ENCODE data around the gene SPSB2.
"Not testable (repeated sequence)": the region's sequence is repeated elsewhere in the genome, so short reads cannot be mapped to it uniquely, and the experiment has no call there.

Gene SPSB2

DNA sequence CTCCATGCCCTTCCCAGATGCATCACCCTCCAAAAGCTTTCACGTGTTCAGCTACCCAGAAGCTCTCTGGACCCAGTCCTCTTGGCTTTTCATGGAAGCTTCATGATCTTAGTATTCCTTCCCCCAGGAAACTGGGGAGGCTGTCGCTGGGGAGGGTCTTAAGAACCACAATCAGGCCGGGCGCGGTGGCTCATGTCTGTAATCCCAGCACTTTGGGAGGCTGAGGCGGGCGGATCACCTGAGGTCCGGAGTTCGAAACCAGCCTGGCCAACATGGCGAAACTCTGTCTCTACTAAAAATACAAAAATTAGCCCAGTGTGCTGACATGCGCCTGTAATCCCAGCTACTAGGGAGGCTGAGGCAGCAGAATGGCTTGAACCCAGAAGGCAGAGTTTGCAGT is 35.0 kb upstream of the SPSB2 start:
- not testable (repeated sequence) for H3K4me1 Mint-ChIP-seq (ENCODE audit: low read depth); H3K9me3 Mint-ChIP-seq; H3K4me3 Mint-ChIP-seq; H3K27ac Mint-ChIP-seq; H3K36me3 Mint-ChIP-seq (ENCODE audit: low read depth); H3K27me3 Mint-ChIP-seq; DNase-seq

- H3K27ac Mint-ChIP-seq, result no peak overlapping the region
- H3K27me3 Mint-ChIP-seq, result no peaks in the 10 kb centered on the region
- H3K36me3 Mint-ChIP-seq (ENCODE audit: low read depth), result no peaks in the 10 kb centered on the region
- H3K4me1 Mint-ChIP-seq (ENCODE audit: low read depth), result peaks cover 3% of the 10 kb centered on the region
- DNase-seq, result no peak
- no peak overlapping the region for H3K4me3 Mint-ChIP-seq
- no peaks in the 10 kb centered on the region for H3K9me3 Mint-ChIP-seq
These were observed 32.4 kb upstream of the SPSB2 start for GRCh38 chr12:6905414-6906040.

GRCh38 chr12:6904280-6905276 is 31.5 kb upstream of the SPSB2 start, which contains the start of gene LRRC23:
TSS of gene LRRC23 (plus strand) at chr12:6904822. CDS start at chr12:6905634, 812 bp downstream.
- H3K36me3 Mint-ChIP-seq (ENCODE audit: low read depth), result no peaks in the 10 kb centered on the region
- H3K4me1 Mint-ChIP-seq (ENCODE audit: low read depth), result peaks cover 11% of the 10 kb centered on the region
- no peaks in the 10 kb centered on the region for H3K27me3 Mint-ChIP-seq
- no peak within 1 kb of the TSS for H3K4me3 Mint-ChIP-seq
- no peaks in the 10 kb centered on the region for H3K9me3 Mint-ChIP-seq
- DNase-seq, result peak; percentile 97
- H3K27ac Mint-ChIP-seq, result peak within 1 kb of the TSS; percentile 55

DNA sequence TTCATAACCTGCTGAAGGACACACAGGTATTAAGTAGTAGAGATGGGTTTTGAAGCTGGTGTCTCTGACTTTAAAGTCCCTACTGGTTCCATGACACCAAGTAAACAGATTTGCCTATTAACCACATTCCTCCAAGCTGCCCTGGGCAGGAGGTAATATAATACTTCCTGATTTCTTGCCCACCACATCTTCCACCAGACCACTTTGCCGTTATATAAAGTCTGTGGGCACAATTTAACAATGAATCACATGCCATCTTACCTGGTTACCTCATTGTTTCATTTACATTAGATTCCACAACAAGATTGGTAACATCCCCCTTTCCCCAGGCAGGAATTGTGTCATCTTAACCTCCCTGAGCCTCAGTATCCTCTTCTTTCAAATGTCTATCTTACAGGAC is 30.6 kb upstream of the SPSB2 start:
- Mint-ChIP-seq H3K4me3 (no peak overlapping the region), H3K9me3 (no peaks in the 10 kb centered on the region)

DNA sequence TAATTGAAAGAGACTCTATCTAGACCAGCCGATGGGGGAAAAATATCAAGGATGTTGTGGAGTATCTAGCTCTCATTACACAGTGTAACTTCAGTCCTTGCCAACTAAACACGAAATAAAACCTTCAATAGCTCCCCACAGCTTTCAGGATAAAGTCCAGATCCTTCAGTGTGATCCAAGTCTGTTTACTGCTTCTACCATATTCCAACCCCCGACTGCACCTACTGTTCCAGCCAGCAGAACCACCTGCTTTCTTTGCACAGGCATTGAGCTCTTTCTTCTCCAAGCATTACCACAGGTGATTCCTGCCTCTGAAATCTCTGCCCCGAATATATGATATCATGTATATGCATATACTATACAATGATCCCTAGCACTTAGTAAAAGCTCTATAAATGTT is 29.3 kb upstream of the SPSB2 start:
- Mint-ChIP-seq H3K27me3 (no peaks in the 10 kb centered on the region), H3K27ac (no peak overlapping the region), H3K4me1 (ENCODE audit: low read depth) (peaks cover 14% of the 10 kb centered on the region), H3K36me3 (ENCODE audit: low read depth) (no peaks in the 10 kb centered on the region), H3K9me3 (no peaks in the 10 kb centered on the region), H3K4me3 (no peak overlapping the region)
- no peak for DNase-seq

More for the DNA sequence above, 30.6 kb upstream of the SPSB2 start:
- H3K27me3 Mint-ChIP-seq, result no peaks in the 10 kb centered on the region
- H3K4me1 Mint-ChIP-seq (ENCODE audit: low read depth), result peaks cover 14% of the 10 kb centered on the region
- H3K27ac Mint-ChIP-seq, result peak overlapping the region; percentile 55
- DNase-seq, result no peak
- no peaks in the 10 kb centered on the region for H3K36me3 Mint-ChIP-seq (ENCODE audit: low read depth)

DNA sequence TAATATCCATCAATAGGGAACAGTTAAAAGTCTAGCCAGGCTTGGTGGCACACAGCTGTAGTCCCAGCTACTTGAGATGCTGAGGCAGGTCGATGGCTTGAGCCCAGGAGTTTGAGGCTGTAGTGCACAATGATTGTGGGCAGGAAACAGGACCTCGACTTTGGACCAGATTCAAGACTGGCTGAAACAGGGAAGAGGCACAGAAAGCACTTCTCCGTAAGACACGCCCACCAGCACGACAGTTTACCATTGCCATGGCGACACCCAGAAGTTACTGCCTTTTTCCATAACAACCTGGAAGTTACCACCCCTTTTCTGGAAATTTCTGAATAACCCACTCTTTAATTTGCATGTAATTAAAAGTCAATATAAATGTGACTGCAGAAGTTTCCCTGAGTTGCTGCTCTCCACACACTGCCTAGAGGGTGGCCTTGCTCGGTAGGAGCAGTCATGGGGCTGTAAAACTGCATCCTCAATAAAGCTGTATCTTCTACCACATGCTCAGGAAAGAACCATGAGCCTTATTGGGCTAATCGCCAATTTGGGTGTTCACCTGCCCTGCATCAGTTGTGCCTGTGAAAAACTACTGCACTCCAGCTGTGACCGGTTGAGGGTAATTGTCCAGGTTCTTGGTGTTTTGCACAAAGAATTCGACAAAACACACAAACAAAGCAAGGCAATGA is 26.9 kb upstream of the SPSB2 start:
- peaks cover 14% of the 10 kb centered on the region for H3K4me1 Mint-ChIP-seq (ENCODE audit: low read depth)
- no peak for DNase-seq
- no peaks in the 10 kb centered on the region for H3K36me3 Mint-ChIP-seq (ENCODE audit: low read depth)
- H3K4me3 Mint-ChIP-seq, result no peak overlapping the region
- H3K27ac Mint-ChIP-seq, result no peak overlapping the region
- H3K27me3 Mint-ChIP-seq, result no peaks in the 10 kb centered on the region
- H3K9me3 Mint-ChIP-seq, result no peaks in the 10 kb centered on the region

GRCh38 chr12:6899427-6899826 is 26.3 kb upstream of the SPSB2 start:
- Mint-ChIP-seq H3K36me3 (ENCODE audit: low read depth) (no peaks in the 10 kb centered on the region), H3K4me3 (no peak overlapping the region), H3K4me1 (ENCODE audit: low read depth) (peaks cover 14% of the 10 kb centered on the region), H3K27ac (no peak overlapping the region), H3K27me3 (no peaks in the 10 kb centered on the region), H3K9me3 (no peaks in the 10 kb centered on the region)
- DNase-seq, result no peak

GRCh38 chr12:6896846-6897435 is 23.8 kb upstream of the SPSB2 start:
- Mint-ChIP-seq H3K27me3 (no peaks in the 10 kb centered on the region), H3K36me3 (ENCODE audit: low read depth) (no peaks in the 10 kb centered on the region), H3K4me3 (no peak overlapping the region), H3K27ac (no peak overlapping the region), H3K9me3 (no peaks in the 10 kb centered on the region), H3K4me1 (ENCODE audit: low read depth) (peaks cover 19% of the 10 kb centered on the region)
- no peak for DNase-seq

DNA sequence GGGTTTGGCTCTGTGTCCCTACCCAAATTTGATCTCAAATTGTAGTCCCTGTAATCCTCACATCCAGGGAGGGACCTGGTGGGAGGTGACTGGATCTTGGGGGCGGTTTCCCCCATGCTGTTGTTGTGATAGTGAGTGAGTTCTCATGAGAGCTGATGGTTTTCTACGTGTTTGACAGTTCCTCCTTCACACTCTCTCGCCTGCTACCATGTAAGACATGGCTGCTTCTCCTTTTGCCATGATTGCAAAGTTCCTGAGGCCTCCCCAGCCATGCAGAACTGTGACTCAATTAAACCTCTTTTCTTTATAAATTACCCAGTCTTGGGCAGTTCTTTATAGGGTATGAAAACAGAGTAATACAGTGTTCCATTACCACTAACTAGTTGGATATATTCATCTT is 21.2 kb upstream of the SPSB2 start:
- DNase-seq, result no peak
- Mint-ChIP-seq H3K4me3 (no peak overlapping the region), H3K27me3 (no peaks in the 10 kb centered on the region), H3K27ac (no peak overlapping the region), H3K4me1 (ENCODE audit: low read depth) (peaks cover 20% of the 10 kb centered on the region), H3K36me3 (ENCODE audit: low read depth) (peaks cover 6% of the 10 kb centered on the region), H3K9me3 (no peaks in the 10 kb centered on the region)

DNA sequence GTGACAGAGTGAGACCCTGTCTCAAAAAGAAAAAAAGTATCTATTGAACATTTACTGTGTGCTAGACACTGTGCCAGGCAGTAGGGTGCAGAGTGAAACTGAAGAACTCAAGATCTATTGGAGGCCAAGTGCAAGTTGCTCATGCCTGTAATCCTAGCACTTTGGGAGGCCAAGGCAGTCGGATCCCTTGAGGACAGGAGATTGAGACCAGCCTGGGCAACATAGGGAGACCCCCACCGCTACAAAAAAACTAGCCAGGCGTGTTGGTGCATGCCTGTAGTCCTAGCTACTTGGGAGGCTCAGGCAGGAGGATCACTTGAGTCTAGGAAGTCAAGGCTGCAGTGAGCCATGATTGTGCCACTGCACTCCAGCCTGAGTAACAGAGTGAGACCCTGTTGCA is 19.6 kb upstream of the SPSB2 start:
- H3K27me3 Mint-ChIP-seq; H3K36me3 Mint-ChIP-seq (ENCODE audit: low read depth); DNase-seq; H3K9me3 Mint-ChIP-seq: not testable (repeated sequence)
- Mint-ChIP-seq H3K27ac (peak overlapping the region; percentile 73), H3K4me1 (ENCODE audit: low read depth) (peaks cover 20% of the 10 kb centered on the region), H3K4me3 (peak overlapping the region; percentile 80)

GRCh38 chr12:6891646-6892001 is 18.5 kb upstream of the SPSB2 start:
- no peaks in the 10 kb centered on the region for H3K9me3 Mint-ChIP-seq
- peaks cover 20% of the 10 kb centered on the region for H3K4me1 Mint-ChIP-seq (ENCODE audit: low read depth)
- no peaks in the 10 kb centered on the region for H3K27me3 Mint-ChIP-seq
- H3K27ac Mint-ChIP-seq, result peak overlapping the region; percentile 99
- DNase-seq, result peak; percentile 49
- peak overlapping the region; percentile 80 for H3K4me3 Mint-ChIP-seq
- H3K36me3 Mint-ChIP-seq (ENCODE audit: low read depth), result peaks cover 9% of the 10 kb centered on the region

GRCh38 chr12:6890789-6891645 is 17.9 kb upstream of the SPSB2 start:
- Mint-ChIP-seq H3K36me3 (ENCODE audit: low read depth) (peaks cover 9% of the 10 kb centered on the region), H3K9me3 (no peaks in the 10 kb centered on the region), H3K27me3 (no peaks in the 10 kb centered on the region), H3K27ac (peak overlapping the region; percentile 99), H3K4me1 (ENCODE audit: low read depth) (peaks cover 20% of the 10 kb centered on the region), H3K4me3 (peak overlapping the region; percentile 80)
- DNase-seq, result peak; percentile 99

GRCh38 chr12:6889775-6890573 is 16.9 kb upstream of the SPSB2 start:
- Mint-ChIP-seq H3K27ac (peak overlapping the region; percentile 99), H3K4me1 (ENCODE audit: low read depth) (peaks cover 20% of the 10 kb centered on the region), H3K4me3 (peak overlapping the region; percentile 80), H3K36me3 (ENCODE audit: low read depth) (peaks cover 18% of the 10 kb centered on the region)
- not testable (repeated sequence) for DNase-seq, H3K9me3 Mint-ChIP-seq, H3K27me3 Mint-ChIP-seq
